CD4-positive, alpha-beta T cell treated with Interleukin-6 for 4 hours (primary cell): Measurements from ENCODE around the gene OR4L1.
"Not testable (repeated sequence)": the region's sequence is repeated elsewhere in the genome, so short reads cannot be mapped to it uniquely, and the experiment has no call there.

Experiments
- DNase-seq: peaks from one replicate; pipeline ENCODE4 v3.0.0-alpha.2; 2020; ENCODE audit warnings: mixed read lengths

Gene OR4L1, protein sequence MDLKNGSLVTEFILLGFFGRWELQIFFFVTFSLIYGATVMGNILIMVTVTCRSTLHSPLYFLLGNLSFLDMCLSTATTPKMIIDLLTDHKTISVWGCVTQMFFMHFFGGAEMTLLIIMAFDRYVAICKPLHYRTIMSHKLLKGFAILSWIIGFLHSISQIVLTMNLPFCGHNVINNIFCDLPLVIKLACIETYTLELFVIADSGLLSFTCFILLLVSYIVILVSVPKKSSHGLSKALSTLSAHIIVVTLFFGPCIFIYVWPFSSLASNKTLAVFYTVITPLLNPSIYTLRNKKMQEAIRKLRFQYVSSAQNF

DNA sequence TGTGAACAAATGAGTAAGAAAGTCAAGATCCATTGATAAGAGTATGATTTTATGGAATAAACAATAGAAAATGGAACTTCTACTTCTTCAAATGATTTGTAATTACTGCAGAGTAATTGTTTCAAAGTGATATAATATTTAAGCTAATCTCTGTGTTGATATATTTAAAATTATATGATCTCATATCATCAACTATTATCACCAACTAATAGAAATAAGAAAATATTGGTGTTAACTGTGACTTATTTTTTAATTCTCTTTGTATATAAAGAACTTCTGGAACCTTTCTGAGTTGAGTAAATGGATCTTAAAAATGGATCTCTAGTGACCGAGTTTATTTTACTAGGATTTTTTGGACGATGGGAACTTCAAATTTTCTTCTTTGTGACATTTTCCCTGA lies at the start of gene OR4L1:
Gene OR4L1, plus strand, starts transcription at position 301 of the 400 bp plus-strand sequence. Its CDS starts 0 bp downstream, at position 301.
- no peak for DNase-seq

DNA sequence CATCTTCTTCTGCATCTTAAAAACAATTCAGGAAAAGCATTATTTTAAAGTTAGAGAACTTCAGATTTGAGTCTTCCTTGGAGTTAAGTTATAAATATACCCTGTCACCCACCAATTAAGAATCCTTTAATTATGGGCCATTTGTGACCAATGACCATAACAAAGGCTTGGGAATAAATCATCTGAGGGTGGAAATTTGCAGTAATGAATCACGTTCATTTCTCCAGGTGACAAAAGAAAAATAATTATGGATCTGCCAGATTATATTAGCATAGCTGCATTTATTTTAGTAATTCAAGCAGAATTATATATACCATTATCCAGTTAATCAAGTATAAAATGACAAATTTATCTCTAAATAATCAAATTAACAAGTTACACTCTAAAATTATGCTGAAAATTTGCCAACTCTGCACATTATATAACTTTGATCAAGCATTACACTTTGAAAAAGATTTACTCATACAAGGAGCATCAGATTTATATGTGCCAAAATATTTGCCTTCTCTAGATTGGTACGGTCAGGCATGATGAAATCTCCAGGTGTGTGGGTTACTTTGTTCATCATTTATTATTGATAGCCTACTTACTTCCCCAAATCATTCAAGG lies 40.5 kb upstream of the OR4L1 start, which contains the start of gene OR4K14:
Gene OR4K14, minus strand, starts transcription at position 51 of the 609 bp plus-strand sequence. CDS start 4,114 bp downstream, outside the sequence.
- no peak for DNase-seq

DNA sequence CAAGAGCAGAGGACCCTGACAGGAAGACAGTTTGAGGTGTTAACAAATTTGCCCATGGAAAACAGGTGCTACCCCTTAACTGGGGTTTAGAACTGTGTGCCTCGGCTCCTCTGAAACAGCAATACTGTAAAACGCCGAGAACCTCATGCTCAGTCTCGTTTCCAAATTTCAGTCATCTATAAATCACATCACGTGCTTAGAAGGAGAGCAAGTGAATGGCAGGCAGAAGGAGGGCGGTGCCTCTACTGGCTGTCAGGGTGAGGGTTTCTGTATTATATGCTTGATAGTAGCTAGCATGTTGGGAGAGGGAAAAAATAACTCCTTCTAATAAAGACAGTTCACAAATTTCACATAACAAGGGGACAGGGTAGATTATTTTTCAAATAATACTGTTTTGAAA lies 28.8 kb upstream of the OR4L1 start:
- no peak for DNase-seq

DNA sequence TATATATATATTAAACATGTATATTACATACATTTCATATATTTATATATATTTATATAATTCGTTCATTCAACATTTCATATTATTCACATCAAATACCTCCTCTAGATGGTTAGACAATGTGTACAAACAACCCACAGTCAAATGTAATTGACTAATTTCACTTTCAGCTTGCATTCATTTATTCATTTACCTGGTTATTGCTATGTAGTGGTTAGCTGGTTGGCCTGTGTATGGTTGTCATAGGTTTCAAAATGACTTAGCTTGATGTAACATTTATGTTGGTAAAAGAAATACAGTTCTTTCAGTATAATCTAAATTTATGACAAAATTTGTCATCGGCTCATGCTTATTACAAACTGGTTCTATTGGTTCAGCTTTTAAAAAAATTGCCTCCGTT lies 24.4 kb upstream of the OR4L1 start:
- no peak for DNase-seq

DNA sequence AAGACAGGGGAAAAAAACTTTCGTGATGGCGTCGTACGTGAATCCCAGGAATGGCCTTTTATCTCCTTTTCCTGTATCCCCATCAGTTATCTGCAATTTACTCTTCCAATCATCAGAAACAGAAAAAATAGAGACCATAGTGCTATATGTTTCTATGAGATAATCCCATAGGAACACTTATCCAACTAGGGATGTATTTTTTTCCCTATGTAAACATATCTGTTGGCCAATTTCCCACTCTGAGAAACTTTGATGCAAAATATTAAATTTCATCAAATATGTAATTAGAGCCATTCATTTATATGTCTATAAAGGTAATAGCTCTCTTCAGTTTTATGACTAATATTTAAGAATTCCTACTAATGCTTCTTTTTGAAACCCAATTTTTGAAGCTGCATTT lies 23.9 kb upstream of the OR4L1 start, which contains the start of gene OR4K13:
Gene OR4K13, minus strand, starts transcription at position 101 of the 400 bp plus-strand sequence. CDS start 1,280 bp downstream, outside the sequence.
- DNase-seq = no peak

DNA sequence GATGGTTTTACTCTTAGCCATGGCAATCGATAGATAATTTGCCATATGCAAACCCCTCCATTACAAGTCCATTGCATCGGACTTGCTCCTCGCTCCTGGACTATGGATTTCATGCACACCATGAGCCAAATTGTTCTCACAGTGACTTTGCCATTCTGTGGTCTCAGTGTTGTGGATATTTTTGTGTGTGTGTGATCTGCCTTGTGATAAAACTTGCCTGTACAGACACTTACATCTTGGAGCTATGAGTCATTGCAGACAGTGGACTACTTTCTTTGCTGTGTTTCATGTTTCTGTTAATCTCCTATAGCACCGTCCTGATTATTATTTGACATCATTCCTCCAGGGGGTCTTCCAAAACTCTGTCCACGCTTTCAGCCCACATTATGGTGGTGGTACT lies 15.6 kb upstream of the OR4L1 start:
- DNase-seq = no peak

DNA sequence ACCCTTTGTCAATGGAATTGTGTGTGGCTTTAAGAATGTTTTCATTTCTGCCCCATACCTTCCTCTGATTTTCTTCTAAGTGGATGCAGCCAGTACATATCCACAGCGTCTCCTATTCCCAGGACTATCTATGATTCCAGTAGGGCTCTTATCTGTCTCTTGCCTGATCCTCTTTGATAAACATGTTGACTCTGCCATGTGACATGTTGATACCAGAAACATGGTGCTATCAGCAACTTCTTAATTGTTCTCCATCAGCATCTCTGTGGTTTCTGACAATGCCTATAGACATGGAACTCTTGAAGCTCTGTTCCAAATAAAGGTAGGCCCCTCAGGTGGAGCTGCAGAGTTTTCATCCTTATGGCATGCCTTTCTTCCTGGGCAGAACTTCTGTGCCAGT lies 11.6 kb upstream of the OR4L1 start:
- no peak for DNase-seq

DNA sequence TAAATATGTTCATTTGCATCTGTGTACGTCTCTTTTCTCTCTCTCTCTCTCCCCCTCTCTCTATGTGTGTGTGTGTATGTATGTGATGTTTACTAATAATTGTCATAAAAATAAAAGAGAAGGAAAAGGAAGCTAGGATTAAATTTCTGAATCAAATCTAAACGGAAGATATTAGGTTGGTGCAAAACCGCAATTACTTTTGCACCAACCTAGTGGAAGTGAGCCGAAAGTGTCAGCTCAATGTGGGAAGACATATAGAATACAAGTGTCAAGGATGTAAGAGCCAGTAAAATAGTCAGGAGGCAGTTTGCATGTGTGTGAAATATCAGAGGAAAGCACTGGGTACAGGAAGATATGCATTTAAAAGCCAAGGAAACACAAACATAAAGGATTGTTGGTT lies 32.2 kb downstream of the OR4L1 start:
- DNase-seq = no peak

DNA sequence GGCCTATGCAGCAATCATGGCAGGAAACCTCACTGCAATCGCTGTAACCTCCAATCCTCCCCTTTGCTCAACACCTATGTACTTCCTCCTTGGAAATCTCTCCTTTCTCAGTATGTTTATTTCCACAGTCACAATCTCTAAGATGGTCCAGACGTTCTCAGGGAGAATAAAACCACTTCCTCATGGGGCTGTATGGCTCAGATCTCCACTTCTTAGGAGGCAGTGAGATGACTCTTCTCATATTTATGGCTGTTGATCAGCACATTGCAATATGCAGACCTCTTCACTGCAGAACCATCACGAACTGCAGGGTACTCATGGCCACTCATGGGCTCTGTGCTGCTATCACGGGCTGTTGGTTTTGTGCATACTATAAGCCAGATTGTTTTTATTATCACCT lies 33.6 kb downstream of the OR4L1 start:
- no peak for DNase-seq

DNA sequence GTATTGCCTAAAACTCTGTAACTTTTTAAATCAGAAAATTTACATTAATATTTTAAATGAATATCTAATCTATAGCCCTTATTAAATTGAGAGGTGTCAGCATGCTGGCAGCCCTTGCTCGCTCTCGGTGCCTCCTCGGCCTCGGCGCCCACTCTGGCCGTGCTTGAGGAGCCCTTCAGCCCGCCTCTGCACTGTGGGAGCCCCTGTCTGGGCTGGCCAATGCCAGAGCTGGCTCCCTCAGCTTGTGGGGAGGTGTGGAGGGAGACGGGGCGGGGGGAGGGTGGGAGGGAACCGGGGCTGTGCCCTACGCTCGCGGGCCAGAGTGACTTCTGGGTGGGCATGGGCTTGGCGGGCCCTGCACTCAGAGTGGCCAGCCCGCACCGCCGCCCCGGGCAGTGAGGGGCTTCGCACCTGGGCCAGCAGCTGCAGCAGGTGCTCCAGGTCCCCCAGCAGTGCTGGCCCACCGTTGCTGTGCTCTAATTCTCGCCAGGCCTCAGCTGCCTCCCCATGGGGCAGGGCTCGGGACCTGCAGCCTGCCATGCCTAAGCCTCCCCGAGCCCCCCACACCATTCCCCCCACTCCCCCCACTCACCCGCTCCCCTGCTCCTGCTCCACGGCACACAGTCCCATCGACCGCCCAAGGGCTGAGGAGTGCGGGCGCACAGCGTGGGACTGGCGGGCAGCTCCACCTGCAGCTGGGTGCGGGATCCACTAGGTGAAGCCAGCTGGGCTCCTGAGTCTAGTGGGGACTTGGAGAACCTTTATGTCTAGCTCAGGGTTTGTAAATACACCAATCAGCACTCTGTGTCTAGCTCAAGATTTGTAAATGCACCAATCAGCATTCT lies 39.3 kb downstream of the OR4L1 start:
- not testable (repeated sequence) for DNase-seq

DNA sequence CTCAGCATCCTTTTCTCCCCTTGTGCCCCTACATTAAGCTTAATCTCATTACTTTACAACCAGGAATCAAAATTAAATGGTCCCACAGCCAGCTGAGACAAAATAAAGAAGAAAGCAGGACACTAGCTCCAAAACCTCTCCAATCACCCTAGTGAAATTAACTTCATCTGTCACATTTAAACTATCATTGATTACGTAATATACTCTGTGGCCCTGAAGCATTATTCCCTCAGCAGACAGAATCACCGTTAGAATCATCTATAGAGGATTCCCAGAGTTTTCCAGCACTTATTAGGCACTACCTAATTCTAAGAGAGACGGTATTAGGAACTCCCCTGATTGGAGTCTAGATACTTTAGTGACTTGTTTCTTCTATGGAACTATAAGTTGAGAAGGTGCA lies 50.6 kb downstream of the OR4L1 start, which contains the start of gene OR4K17:
Gene OR4K17, plus strand, starts transcription at position 302 of the 400 bp plus-strand sequence. CDS start 6,761 bp downstream, outside the sequence.
- DNase-seq = no peak
